HCT116 (cell line): Measurements from ENCODE around the gene HUS1B. TPM values are rescaled to one million over a fixed set of nuclear protein-coding genes. Genes with fewer than 3 reads are reported as not detected.

ENCODE experiments used
- ATAC-seq: fragments of 200-7000 bp; cut with Tn5 transposase; 2 replicates; pipeline ENCODE4 v1.9.1; 2020; ENCODE audit warnings: mild to moderate bottlenecking, moderate library complexity
- BruUV-seq: library from RNA; stranded (reverse); fragments of 400-500 nt; replicated peaks from 2 replicates; lab custom pipeline; 2021; lab: Mats Ljungman, UMichigan
- CTCF ChIA-PET: fragments of 300-600 bp; sonication (Branson Sonifier 250); formaldehyde crosslinking; loops from one replicate; lab custom pipeline; 2021; ENCODE audit warnings: antibody characterized with exemption; lab: Charles Lee
- POLR2A ChIA-PET: fragments of 300-600, 350-600 bp; sonication (Branson Sonifier 250); formaldehyde crosslinking; loops from one replicate; lab custom pipeline; 2021; ENCODE audit warnings: antibody characterized with exemption; lab: Charles Lee
- RAD21 ChIA-PET, 2 experiments: fragments of 300-600 bp; sonication (Branson Sonifier 250); formaldehyde crosslinking; loops; one replicate each; lab custom pipeline; 2023; ENCODE audit warnings: low total read pairs in 2 of 2; ENCODE audit not compliant: uncharacterized antibody in 2 of 2, unreplicated experiment in 2 of 2, low non-redundant PET in 1 of 2; lab: Charles Lee
- DNase-seq: peaks from one replicate; pipeline ENCODE4 v3.0.0-alpha.2; 2010; ENCODE audit warnings: low read depth, low spot score
- H2AFZ ChIP-seq: fragments of 200-600 bp; shearing (Covaris generic), sonication (generic); 2 replicates; pipeline ENCODE4 v1.6.1; 2017; ENCODE audit warnings: low read depth, mixed run types, mixed read lengths, antibody characterized with exemption, low read length; ENCODE audit not compliant: poor library complexity, severe bottlenecking
- H3K27ac ChIP-seq: 2 replicates; pipeline ENCODE4 v1.5.1; 2012; ENCODE audit warnings: low read depth, low read length
- H3K27me3 ChIP-seq: fragments of 200-600 bp; sonication (generic); 2 replicates; pipeline ENCODE4 v1.6.1; 2016; ENCODE audit warnings: mixed run types, low read length, mixed read lengths; ENCODE audit not compliant: insufficient read depth
- H3K36me3 ChIP-seq, 2 experiments: fragments of 200-500 bp in 1 of 2; fragments of 200-600 bp in 1 of 2; sonication (Bioruptor generic) in 1 of 2; sonication (generic) in 1 of 2; 2 replicates each; pipeline versions ENCODE4 v1.5.1 to v1.6.1; 2014 to 2016; ENCODE audit warnings: low read length in 2 of 2, inconsistent platforms in 1 of 2, mixed read lengths in 1 of 2, mixed run types in 1 of 2; ENCODE audit not compliant: insufficient read depth in 2 of 2, control insufficient read depth in 1 of 2
- H3K4me1 ChIP-seq, 2 experiments: fragments of 200-600 bp in 1 of 2; sonication (generic) in 1 of 2; 2 replicates each; pipeline versions ENCODE4 v1.5.1 to v1.6.1; 2012 to 2017; ENCODE audit warnings: low read length in 2 of 2, inconsistent platforms in 1 of 2, mild to moderate bottlenecking in 1 of 2, mixed read lengths in 1 of 2, mixed run types in 1 of 2, moderate library complexity in 1 of 2; ENCODE audit not compliant: insufficient read depth in 2 of 2, control insufficient read depth in 1 of 2
- H3K4me2 ChIP-seq: fragments of 200-600 bp; sonication (generic); 2 replicates; pipeline ENCODE4 v1.6.1; 2017; ENCODE audit warnings: mixed run types, low read length, mixed read lengths
- H3K4me3 ChIP-seq, 2 experiments: fragments of 200-600 bp in 1 of 2; sonication (generic) in 1 of 2; replicated peaks in 1 of 2; 2 replicates each; pipeline ENCODE4 v1.5.1; 2011 to 2016; ENCODE audit warnings: low read length in 2 of 2, control low read depth in 1 of 2, low read depth in 1 of 2, mild to moderate bottlenecking in 1 of 2, mixed read lengths in 1 of 2, mixed run types in 1 of 2
- H3K79me2 ChIP-seq: fragments of 200-600 bp; sonication (generic); 2 replicates; pipeline ENCODE4 v1.6.1; 2017; ENCODE audit warnings: mild to moderate bottlenecking, mixed run types, low read length, moderate library complexity, mixed read lengths; ENCODE audit not compliant: insufficient read depth
- H3K9ac ChIP-seq: fragments of 200-600 bp; sonication (generic); 2 replicates; pipeline ENCODE4 v1.6.1; 2016; ENCODE audit warnings: low read length, mixed read lengths
- H3K9me2 ChIP-seq: fragments of 200-600 bp; sonication (generic), shearing (Covaris generic); 2 replicates; pipeline ENCODE4 v1.6.1; 2017; ENCODE audit warnings: mixed run types, mild to moderate bottlenecking, moderate library complexity; ENCODE audit not compliant: insufficient read depth
- H3K9me3 ChIP-seq, 2 experiments: fragments of 200-500 bp in 1 of 2; fragments of 200-600 bp in 1 of 2; sonication (Bioruptor generic) in 1 of 2; sonication (generic) in 1 of 2; 2 replicates each; pipeline ENCODE4 v1.6.1; 2014 to 2017; ENCODE audit warnings: low read length in 2 of 2, mixed read lengths in 2 of 2, inconsistent platforms in 1 of 2, low read depth in 1 of 2, mild to moderate bottlenecking in 1 of 2, mixed run types in 1 of 2, moderate library complexity in 1 of 2; ENCODE audit not compliant: control insufficient read depth in 1 of 2, insufficient read depth in 1 of 2
- H4K20me1 ChIP-seq: fragments of 200-600 bp; sonication (generic), shearing (Covaris generic); 2 replicates; pipeline ENCODE4 v1.6.1; 2017; ENCODE audit warnings: mixed run types, mild to moderate bottlenecking, moderate library complexity; ENCODE audit not compliant: insufficient read depth
- CBX3 ChIP-seq: IDR thresholded peaks from 2 replicates; pipeline ENCODE4 v1.6.1; 2012; ENCODE audit warnings: low read depth
- EGR1 ChIP-seq: IDR thresholded peaks from 2 replicates; pipeline ENCODE4 v1.6.1; 2012; ENCODE audit warnings: low read depth
- EZH2 ChIP-seq: fragments of 200-600 bp; sonication (generic); IDR thresholded peaks from 2 replicates; pipeline ENCODE4 v1.6.1; 2017; ENCODE audit warnings: antibody characterized with exemption, mixed run types
- POLR2AphosphoS5 ChIP-seq: IDR thresholded peaks from 2 replicates; pipeline ENCODE4 v1.6.1; 2011; ENCODE audit warnings: mild to moderate bottlenecking, low read depth, low read length, moderate library complexity
- SRF ChIP-seq: IDR thresholded peaks from 2 replicates; pipeline ENCODE4 v1.6.1; 2012; ENCODE audit warnings: low read depth
- TCF7L2 ChIP-seq: IDR thresholded peaks from 2 replicates; pipeline ENCODE4 v1.7.0; 2011; ENCODE audit warnings: borderline replicate concordance, inconsistent platforms; ENCODE audit not compliant: insufficient read depth, insufficient read length; ENCODE audit errors: extremely low read depth
- YY1 ChIP-seq: IDR thresholded peaks from 2 replicates; pipeline ENCODE4 v1.6.1; 2011; ENCODE audit warnings: low read length, low read depth, moderate library complexity, mild to moderate bottlenecking; ENCODE audit not compliant: insufficient replicate concordance; ENCODE audit errors: extremely low read depth
- ZFX ChIP-seq: fragments of 450-650 bp; IDR thresholded peaks from 2 replicates; pipeline ENCODE4 v1.6.1; 2017
- ZNF274 ChIP-seq: fragments of 200-500 bp; sonication (Bioruptor generic); IDR thresholded peaks from 2 replicates; pipeline ENCODE4 v1.6.1; 2014; ENCODE audit warnings: mild to moderate bottlenecking, low read depth, low read length, inconsistent platforms
- intact Hi-C: fragments of 100-400 bp; cut with micrococcal nuclease; formaldehyde crosslinking; loops from 2 replicates; pipeline ENCODE4 v1.10.0; 2022
- total RNA-seq: library from RNA; stranded (reverse); gene quantifications from one replicate; pipeline ENCODE4 v1.2.1, GENCODE V29; 2021; ENCODE audit not compliant: unreplicated experiment
- TF ChIP-seq, protein P1 (sequence below): IDR thresholded peaks from 2 replicates; pipeline ENCODE4 v1.6.1; 2012; ENCODE audit warnings: low read depth
- TF ChIP-seq, protein P2 (sequence below): IDR thresholded peaks from 2 replicates; pipeline ENCODE4 v1.6.1; 2011; ENCODE audit warnings: mild to moderate bottlenecking, low read length, moderate library complexity; ENCODE audit not compliant: insufficient replicate concordance; ENCODE audit errors: extremely low read depth
- TF ChIP-seq, protein P3 (sequence below), 3 experiments: fragments of 200-600 bp in 1 of 3; sonication (generic) in 1 of 3; IDR thresholded peaks in 2 of 3; conservative IDR thresholded peaks in 1 of 3; 2 replicates each; pipeline ENCODE4 v1.5.1; 2012 to 2017; ENCODE audit warnings: low read depth in 2 of 3, low read length in 2 of 3, antibody characterized with exemption in 1 of 3, borderline replicate concordance in 1 of 3, control low read depth in 1 of 3, mild to moderate bottlenecking in 1 of 3, mixed read lengths in 1 of 3, mixed run types in 1 of 3, moderate library complexity in 1 of 3; ENCODE audit not compliant: insufficient read depth in 1 of 3

HUS1B gene
- total RNA-seq, 1 experiment from 2014 or later: 0.76 TPM

DNA sequence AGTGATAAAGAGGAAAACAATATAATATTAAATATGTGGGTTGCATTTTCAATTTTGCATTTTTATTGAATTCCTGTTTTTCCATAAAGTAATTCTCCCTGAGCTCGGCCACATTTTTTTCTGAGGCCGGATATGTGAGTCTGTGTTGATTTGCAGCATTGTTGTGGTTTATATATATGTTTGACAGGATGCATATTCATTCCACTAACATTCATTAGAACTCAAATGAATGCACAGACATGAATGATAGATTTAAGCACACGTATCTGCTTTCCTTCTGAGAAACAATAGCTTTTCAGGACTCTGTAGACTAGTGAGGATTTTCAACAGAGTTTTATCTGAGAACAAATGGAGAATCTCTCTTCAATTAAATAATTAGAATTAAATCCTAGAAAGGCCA lies 46.7 kb upstream of the HUS1B start:
- H3K36me3 ChIP-seq: no peaks in the 10 kb centered on the region
- ChIA-PET CTCF (no interaction called here), POLR2A (no interaction called here), RAD21 (no interaction called here)
- no peak overlapping the region for H2AFZ ChIP-seq
- no peak for ATAC-seq
- no peaks in the 10 kb centered on the region for H3K4me1 ChIP-seq
- H3K4me2 ChIP-seq: no peak overlapping the region
- BruUV-seq: no TSS peak
- H3K9me2 ChIP-seq: no peaks in the 10 kb centered on the region
- no peak overlapping the region for H3K9ac ChIP-seq
- TF ChIP-seq, protein P1, sequence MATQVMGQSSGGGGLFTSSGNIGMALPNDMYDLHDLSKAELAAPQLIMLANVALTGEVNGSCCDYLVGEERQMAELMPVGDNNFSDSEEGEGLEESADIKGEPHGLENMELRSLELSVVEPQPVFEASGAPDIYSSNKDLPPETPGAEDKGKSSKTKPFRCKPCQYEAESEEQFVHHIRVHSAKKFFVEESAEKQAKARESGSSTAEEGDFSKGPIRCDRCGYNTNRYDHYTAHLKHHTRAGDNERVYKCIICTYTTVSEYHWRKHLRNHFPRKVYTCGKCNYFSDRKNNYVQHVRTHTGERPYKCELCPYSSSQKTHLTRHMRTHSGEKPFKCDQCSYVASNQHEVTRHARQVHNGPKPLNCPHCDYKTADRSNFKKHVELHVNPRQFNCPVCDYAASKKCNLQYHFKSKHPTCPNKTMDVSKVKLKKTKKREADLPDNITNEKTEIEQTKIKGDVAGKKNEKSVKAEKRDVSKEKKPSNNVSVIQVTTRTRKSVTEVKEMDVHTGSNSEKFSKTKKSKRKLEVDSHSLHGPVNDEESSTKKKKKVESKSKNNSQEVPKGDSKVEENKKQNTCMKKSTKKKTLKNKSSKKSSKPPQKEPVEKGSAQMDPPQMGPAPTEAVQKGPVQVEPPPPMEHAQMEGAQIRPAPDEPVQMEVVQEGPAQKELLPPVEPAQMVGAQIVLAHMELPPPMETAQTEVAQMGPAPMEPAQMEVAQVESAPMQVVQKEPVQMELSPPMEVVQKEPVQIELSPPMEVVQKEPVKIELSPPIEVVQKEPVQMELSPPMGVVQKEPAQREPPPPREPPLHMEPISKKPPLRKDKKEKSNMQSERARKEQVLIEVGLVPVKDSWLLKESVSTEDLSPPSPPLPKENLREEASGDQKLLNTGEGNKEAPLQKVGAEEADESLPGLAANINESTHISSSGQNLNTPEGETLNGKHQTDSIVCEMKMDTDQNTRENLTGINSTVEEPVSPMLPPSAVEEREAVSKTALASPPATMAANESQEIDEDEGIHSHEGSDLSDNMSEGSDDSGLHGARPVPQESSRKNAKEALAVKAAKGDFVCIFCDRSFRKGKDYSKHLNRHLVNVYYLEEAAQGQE: no peak
- TF ChIP-seq ZFX: no peak
- TF ChIP-seq, protein P2, sequence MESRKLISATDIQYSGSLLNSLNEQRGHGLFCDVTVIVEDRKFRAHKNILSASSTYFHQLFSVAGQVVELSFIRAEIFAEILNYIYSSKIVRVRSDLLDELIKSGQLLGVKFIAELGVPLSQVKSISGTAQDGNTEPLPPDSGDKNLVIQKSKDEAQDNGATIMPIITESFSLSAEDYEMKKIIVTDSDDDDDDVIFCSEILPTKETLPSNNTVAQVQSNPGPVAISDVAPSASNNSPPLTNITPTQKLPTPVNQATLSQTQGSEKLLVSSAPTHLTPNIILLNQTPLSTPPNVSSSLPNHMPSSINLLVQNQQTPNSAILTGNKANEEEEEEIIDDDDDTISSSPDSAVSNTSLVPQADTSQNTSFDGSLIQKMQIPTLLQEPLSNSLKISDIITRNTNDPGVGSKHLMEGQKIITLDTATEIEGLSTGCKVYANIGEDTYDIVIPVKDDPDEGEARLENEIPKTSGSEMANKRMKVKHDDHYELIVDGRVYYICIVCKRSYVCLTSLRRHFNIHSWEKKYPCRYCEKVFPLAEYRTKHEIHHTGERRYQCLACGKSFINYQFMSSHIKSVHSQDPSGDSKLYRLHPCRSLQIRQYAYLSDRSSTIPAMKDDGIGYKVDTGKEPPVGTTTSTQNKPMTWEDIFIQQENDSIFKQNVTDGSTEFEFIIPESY: no peak
- no peak for TF ChIP-seq YY1
- no peak for TF ChIP-seq ZNF274
- TF ChIP-seq, protein P3, sequence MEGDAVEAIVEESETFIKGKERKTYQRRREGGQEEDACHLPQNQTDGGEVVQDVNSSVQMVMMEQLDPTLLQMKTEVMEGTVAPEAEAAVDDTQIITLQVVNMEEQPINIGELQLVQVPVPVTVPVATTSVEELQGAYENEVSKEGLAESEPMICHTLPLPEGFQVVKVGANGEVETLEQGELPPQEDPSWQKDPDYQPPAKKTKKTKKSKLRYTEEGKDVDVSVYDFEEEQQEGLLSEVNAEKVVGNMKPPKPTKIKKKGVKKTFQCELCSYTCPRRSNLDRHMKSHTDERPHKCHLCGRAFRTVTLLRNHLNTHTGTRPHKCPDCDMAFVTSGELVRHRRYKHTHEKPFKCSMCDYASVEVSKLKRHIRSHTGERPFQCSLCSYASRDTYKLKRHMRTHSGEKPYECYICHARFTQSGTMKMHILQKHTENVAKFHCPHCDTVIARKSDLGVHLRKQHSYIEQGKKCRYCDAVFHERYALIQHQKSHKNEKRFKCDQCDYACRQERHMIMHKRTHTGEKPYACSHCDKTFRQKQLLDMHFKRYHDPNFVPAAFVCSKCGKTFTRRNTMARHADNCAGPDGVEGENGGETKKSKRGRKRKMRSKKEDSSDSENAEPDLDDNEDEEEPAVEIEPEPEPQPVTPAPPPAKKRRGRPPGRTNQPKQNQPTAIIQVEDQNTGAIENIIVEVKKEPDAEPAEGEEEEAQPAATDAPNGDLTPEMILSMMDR (IDR thresholded peaks at IDR 0.05 in 2 of 3, conservative IDR thresholded peaks at IDR 0.05 in 1 of 3; ENCODE audit: borderline replicate concordance in 1 of 3, insufficient read depth in 1 of 3, low read depth in 2 of 3, low read length in 2 of 3): no peak
- TF ChIP-seq POLR2AphosphoS5: no peak
- TF ChIP-seq TCF7L2: no peak
- no peak for TF ChIP-seq SRF
- TF ChIP-seq CBX3: no peak
- TF ChIP-seq EGR1: no peak
- no peak for TF ChIP-seq EZH2
- peaks cover 32% of the 10 kb centered on the region for H3K27me3 ChIP-seq
- H3K79me2 ChIP-seq: no peaks in the 10 kb centered on the region
- intact Hi-C loops: no loop called here
- H4K20me1 ChIP-seq: no peaks in the 10 kb centered on the region; the same call in 1 of the 2 replicates
- no peak overlapping the region for H3K27ac ChIP-seq
- H3K9me3 ChIP-seq: no peaks in the 10 kb centered on the region
- no peak for DNase-seq
- H3K4me3 ChIP-seq: no peak overlapping the region
